ENCODE results near the gene NTRK3.

NTRK3 gene

GRCh38 chr15:88207565-88207964 lies 49.0 kb downstream of the NTRK3 start:
- no peaks in the 10 kb centered on the region for H4K20me1 ChIP-seq (ENCODE audit: insufficient read depth, low read length)
- H3K27me3 ChIP-seq (ENCODE audit: low read depth, low read length): peaks cover 48% of the 10 kb centered on the region
- H3K79me2 ChIP-seq (ENCODE audit: low read length): no peaks in the 10 kb centered on the region
- H3K27ac ChIP-seq (ENCODE audit: low read length): no peak overlapping the region
- H3K4me1 ChIP-seq (ENCODE audit: low read length): no peaks in the 10 kb centered on the region
- H3K4me2 ChIP-seq (ENCODE audit: low read length): no peak overlapping the region
- no peaks in the 10 kb centered on the region for H3K36me3 ChIP-seq (replicated peaks; ENCODE audit: low read depth, low read length)
- H3K4me3 ChIP-seq (ENCODE audit: low read length): no peak overlapping the region
- H2AFZ ChIP-seq (ENCODE audit: low read depth, low read length): no peak overlapping the region
- TF ChIP-seq CTCF (IDR thresholded peaks at IDR 0.05; ENCODE audit: low read depth, low read length): no peak
- no peak for TF ChIP-seq EZH2phosphoT487 (IDR thresholded peaks at IDR 0.05; ENCODE audit: low read depth)
- no peaks in the 10 kb centered on the region for H3K9me3 ChIP-seq (ENCODE audit: insufficient read depth, low read length)
- H3K9ac ChIP-seq (ENCODE audit: low read length): no peak overlapping the region

GRCh38 chr15:88204584-88204983 lies 52.0 kb downstream of the NTRK3 start:
- TF ChIP-seq CTCF (IDR thresholded peaks at IDR 0.05; ENCODE audit: low read depth, low read length): no peak
- no peak for TF ChIP-seq EZH2phosphoT487 (IDR thresholded peaks at IDR 0.05; ENCODE audit: low read depth)
- no peak overlapping the region for H3K4me2 ChIP-seq (ENCODE audit: low read length)
- H3K27me3 ChIP-seq (ENCODE audit: low read depth, low read length): peaks cover 48% of the 10 kb centered on the region
- no peak overlapping the region for H2AFZ ChIP-seq (ENCODE audit: low read depth, low read length)
- no peaks in the 10 kb centered on the region for H4K20me1 ChIP-seq (ENCODE audit: insufficient read depth, low read length)
- H3K9ac ChIP-seq (ENCODE audit: low read length): no peak overlapping the region
- H3K4me1 ChIP-seq (ENCODE audit: low read length): no peaks in the 10 kb centered on the region
- H3K9me3 ChIP-seq (ENCODE audit: insufficient read depth, low read length): no peaks in the 10 kb centered on the region
- no peak overlapping the region for H3K4me3 ChIP-seq (ENCODE audit: low read length)
- no peak overlapping the region for H3K27ac ChIP-seq (ENCODE audit: low read length)
- H3K79me2 ChIP-seq (ENCODE audit: low read length): no peaks in the 10 kb centered on the region
- no peaks in the 10 kb centered on the region for H3K36me3 ChIP-seq (replicated peaks; ENCODE audit: low read depth, low read length)

GRCh38 chr15:88202231-88202630 lies 54.3 kb downstream of the NTRK3 start:
- no peaks in the 10 kb centered on the region for H3K4me1 ChIP-seq (ENCODE audit: low read length)
- no peak overlapping the region for H3K9ac ChIP-seq (ENCODE audit: low read length)
- TF ChIP-seq EZH2phosphoT487 (IDR thresholded peaks at IDR 0.05; ENCODE audit: low read depth) (no peak), CTCF (IDR thresholded peaks at IDR 0.05; ENCODE audit: low read depth, low read length) (no peak)
- no peak overlapping the region for H3K27ac ChIP-seq (ENCODE audit: low read length)
- H3K79me2 ChIP-seq (ENCODE audit: low read length): no peaks in the 10 kb centered on the region
- H3K9me3 ChIP-seq (ENCODE audit: insufficient read depth, low read length): no peaks in the 10 kb centered on the region
- H3K4me3 ChIP-seq (ENCODE audit: low read length): no peak overlapping the region
- peaks cover 46% of the 10 kb centered on the region for H3K27me3 ChIP-seq (ENCODE audit: low read depth, low read length)
- no peak overlapping the region for H3K4me2 ChIP-seq (ENCODE audit: low read length)
- H3K36me3 ChIP-seq (replicated peaks; ENCODE audit: low read depth, low read length): no peaks in the 10 kb centered on the region
- no peak overlapping the region for H2AFZ ChIP-seq (ENCODE audit: low read depth, low read length)
- H4K20me1 ChIP-seq (ENCODE audit: insufficient read depth, low read length): no peaks in the 10 kb centered on the region

GRCh38 chr15:88201207-88201606 lies 55.3 kb downstream of the NTRK3 start:
- Histone ChIP-seq H4K20me1 (ENCODE audit: insufficient read depth, low read length) (no peaks in the 10 kb centered on the region), H3K4me2 (ENCODE audit: low read length) (no peak overlapping the region), H3K79me2 (ENCODE audit: low read length) (no peaks in the 10 kb centered on the region), H3K36me3 (replicated peaks; ENCODE audit: low read depth, low read length) (no peaks in the 10 kb centered on the region), H3K9ac (ENCODE audit: low read length) (no peak overlapping the region), H3K9me3 (ENCODE audit: insufficient read depth, low read length) (no peaks in the 10 kb centered on the region), H3K4me3 (ENCODE audit: low read length) (no peak overlapping the region), H3K4me1 (ENCODE audit: low read length) (no peaks in the 10 kb centered on the region), H3K27me3 (ENCODE audit: low read depth, low read length) (peaks cover 52% of the 10 kb centered on the region), H2AFZ (ENCODE audit: low read depth, low read length) (no peak overlapping the region), H3K27ac (ENCODE audit: low read length) (no peak overlapping the region)
- no peak for TF ChIP-seq EZH2phosphoT487 (IDR thresholded peaks at IDR 0.05; ENCODE audit: low read depth)
- TF ChIP-seq CTCF (IDR thresholded peaks at IDR 0.05; ENCODE audit: low read depth, low read length): no peak
